Measurements from ENCODE around the gene SQSTM1. TPM values are rescaled to one million over a fixed set of nuclear protein-coding genes. Genes with fewer than 3 reads are reported as not detected.

The SQSTM1 gene
- total and polyA plus RNA-seq, 2 of the 8 experiments (the other 6 are each of a cell fraction or from before 2014, with no cell fraction given), result 78.6 to 110 TPM

DNA sequence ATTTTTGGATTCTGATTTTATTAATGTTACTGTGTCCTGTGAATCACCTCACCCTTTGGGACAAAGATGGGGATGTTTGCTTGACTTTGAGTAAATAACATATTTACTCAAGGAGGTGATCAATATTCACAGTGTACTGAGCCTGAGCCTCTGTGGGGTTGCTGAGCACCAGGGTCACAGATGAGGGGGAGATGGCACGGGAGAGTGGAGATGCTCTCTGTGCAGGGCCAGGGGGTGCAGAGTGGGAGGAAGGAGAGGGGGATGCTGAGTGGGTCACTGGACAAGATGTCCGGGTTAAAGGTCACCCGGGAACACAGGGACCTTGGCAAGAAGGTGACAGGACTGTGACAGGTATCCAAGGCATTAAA lies 4.0 kb downstream of the SQSTM1 start (continued):
- no peak for TF ChIP-seq PHF8 (conservative IDR thresholded peaks at IDR 0.05; ENCODE audit: low read depth, low read length)
- TF ChIP-seq FOSL1 (IDR thresholded peaks at IDR 0.05; ENCODE audit: insufficient read depth, low read depth, low read length), result no peak
- no peak for TF ChIP-seq RXRA (IDR thresholded peaks at IDR 0.05; ENCODE audit: insufficient read depth, low read depth, low read length)

All from H1 (cell line).